MM.1S (cell line): ENCODE measurements around the gene TCF7L2.

Source experiments
- CTCF ChIP-seq: fragments of 300-600 bp; sonication (generic); IDR thresholded peaks from 2 replicates; pipeline ENCODE4 v1.5.1; 2016; ENCODE audit warnings: antibody characterized with exemption, low read length, mixed read lengths
- EZH2 ChIP-seq: fragments of 300-600 bp; sonication (generic); optimal IDR thresholded peaks from 2 replicates; pipeline ENCODE3; 2017; ENCODE audit warnings: low read depth, mild to moderate bottlenecking, antibody characterized with exemption, low read length, mixed read lengths

- TF ChIP-seq CTCF (no peak), EZH2 (no peak)
Observed at GRCh38 chr10:112926906-112927688, 22.9 kb upstream of the TCF7L2 start.
